G401.6 (cell line): ENCODE results near the gene KMT2A.
A peak's percentile ranks its signal among the peaks of the same experiment; 100 is the strongest.

Experiments used
- FAIRE-seq: peaks from 2 replicates; lab custom pipeline; 2012; peaks lifted over from hg19 to GRCh38; lab: Jason Lieb, UNC

Gene KMT2A

GRCh38 chr11:118488480-118489109, 52.3 kb downstream of the KMT2A start:
- FAIRE-seq, result peak; percentile 97

- no peak for FAIRE-seq
Measured at GRCh38 chr11:118491041-118491440, 54.7 kb downstream of the KMT2A start.

GRCh38 chr11:118497831-118498230, 61.5 kb downstream of the KMT2A start:
- no peak for FAIRE-seq

- no peak for FAIRE-seq
Measured at GRCh38 chr11:118503216-118503615, 66.9 kb downstream of the KMT2A start.

- FAIRE-seq, result no peak
Measured at GRCh38 chr11:118511601-118512000, 75.3 kb downstream of the KMT2A start.

- no peak for FAIRE-seq
Measured at GRCh38 chr11:118514103-118514502, 77.8 kb downstream of the KMT2A start.

- FAIRE-seq, result no peak
Measured at GRCh38 chr11:118519549-118519948, 83.3 kb downstream of the KMT2A start.

- FAIRE-seq, result no peak
Measured at GRCh38 chr11:118521892-118522311, 85.6 kb downstream of the KMT2A start.

GRCh38 chr11:118522571-118523072, 86.3 kb downstream of the KMT2A start:
- FAIRE-seq, result no peak

- FAIRE-seq, result no peak
Measured at GRCh38 chr11:118524356-118524755, 88.1 kb downstream of the KMT2A start.

GRCh38 chr11:118524757-118525470, 88.6 kb downstream of the KMT2A start:
- FAIRE-seq, result no peak

GRCh38 chr11:118526688-118527087, 90.4 kb downstream of the KMT2A start:
- FAIRE-seq, result peak; percentile 45

- FAIRE-seq, result no peak
Measured at GRCh38 chr11:118527109-118527508, 90.8 kb downstream of the KMT2A start, which contains the start of gene TTC36. Gene TTC36, plus strand, starts transcription at chr11:118527474. Its CDS starts 21 bp downstream, at chr11:118527495.

GRCh38 chr11:118528511-118528910, 92.2 kb downstream of the KMT2A start:
- no peak for FAIRE-seq

- FAIRE-seq, result no peak
Measured at GRCh38 chr11:118529584-118530175, 93.4 kb downstream of the KMT2A start.

GRCh38 chr11:118530180-118530682, 93.9 kb downstream of the KMT2A start:
- FAIRE-seq, result no peak

- no peak for FAIRE-seq
Measured at GRCh38 chr11:118530683-118531596, 94.6 kb downstream of the KMT2A start, which contains the start of gene TMEM25. Gene TMEM25, plus strand, starts transcription at chr11:118531192. Its CDS starts 610 bp downstream, at chr11:118531802.

- no peak for FAIRE-seq
Measured at GRCh38 chr11:118531597-118532084, 95.3 kb downstream of the KMT2A start.

GRCh38 chr11:118532091-118532490, 95.8 kb downstream of the KMT2A start:
- no peak for FAIRE-seq

- no peak for FAIRE-seq
Measured at GRCh38 chr11:118532852-118533768, 96.8 kb downstream of the KMT2A start.
